Muscle of arm (tissue), 12 donors: ENCODE data around the gene BRAT1. TPM values are rescaled to one million over a fixed set of nuclear protein-coding genes. Genes with fewer than 3 reads are reported as not detected.
"Not testable (repeated sequence)": the region's sequence is repeated elsewhere in the genome, so short reads cannot be mapped to it uniquely, and the experiment has no call there.

Experiments used
- DNase-seq: peaks from one replicate; pipeline ENCODE4 v3.0.0-alpha.2; 2013
- polyA plus RNA-seq, 12 donors: library from polyadenylated mRNA; unstranded; fragments of 120-200 nt; gene quantifications; one replicate each; pipeline ENCODE4 v1.2.1, GENCODE V29; 2013; ENCODE audit not compliant: insufficient read length in 12 of 12

BRAT1 gene
- polyA plus RNA-seq, 12 donors, result 14.1 to 39.6 (median 16.5) TPM; not detected in 1

- DNase-seq, result no peak
Measured at GRCh38 chr7:2539031-2539911, 16.1 kb downstream of the BRAT1 start.

GRCh38 chr7:2537981-2538851 lies 17.1 kb downstream of the BRAT1 start:
- no peak for DNase-seq

- not testable (repeated sequence) for DNase-seq
Measured at GRCh38 chr7:2535872-2536627, 19.3 kb downstream of the BRAT1 start.

- DNase-seq, result not testable (repeated sequence)
Measured at GRCh38 chr7:2534214-2534613, 21.1 kb downstream of the BRAT1 start.

GRCh38 chr7:2533566-2533965 lies 21.8 kb downstream of the BRAT1 start:
- DNase-seq, result not testable (repeated sequence)

GRCh38 chr7:2532816-2533215 lies 22.5 kb downstream of the BRAT1 start:
- not testable (repeated sequence) for DNase-seq

- not testable (repeated sequence) for DNase-seq
Measured at GRCh38 chr7:2532199-2532772, 23.0 kb downstream of the BRAT1 start.

- not testable (repeated sequence) for DNase-seq
Measured at GRCh38 chr7:2531796-2532110, 23.6 kb downstream of the BRAT1 start.

GRCh38 chr7:2530994-2531795 lies 24.1 kb downstream of the BRAT1 start:
- not testable (repeated sequence) for DNase-seq

- DNase-seq, result no peak
Measured at GRCh38 chr7:2530071-2530987, 25.0 kb downstream of the BRAT1 start.

- no peak for DNase-seq
Measured at GRCh38 chr7:2529161-2530070, 25.9 kb downstream of the BRAT1 start.

GRCh38 chr7:2528481-2529095 lies 26.7 kb downstream of the BRAT1 start:
- no peak for DNase-seq

- no peak for DNase-seq
Measured at GRCh38 chr7:2527505-2528467, 27.5 kb downstream of the BRAT1 start.

- DNase-seq, result no peak
Measured at GRCh38 chr7:2526659-2527504, 28.4 kb downstream of the BRAT1 start.
